H1 (cell line): ENCODE data around the gene CDC42EP4. TPM values are rescaled to one million over a fixed set of nuclear protein-coding genes. Genes with fewer than 3 reads are reported as not detected.

Experiments used
- CTCF ChIA-PET: fragments of 300-600 bp; sonication (Branson Sonifier 250); formaldehyde crosslinking; loops from one replicate; lab custom pipeline; 2021; ENCODE audit not compliant: partially characterized antibody; lab: Charles Lee
- POLR2A ChIA-PET: fragments of 300-600 bp; sonication (Branson Sonifier 250); formaldehyde crosslinking; loops from one replicate; lab custom pipeline; 2021; ENCODE audit warnings: inconsistent platforms; ENCODE audit not compliant: partially characterized antibody; lab: Charles Lee
- DNase-seq, 2 experiments: peaks; one replicate each; pipeline versions ENCODE4 v3.0.0 to v3.0.0-alpha.2; 2010 to 2022; ENCODE audit warnings: low spot score in 2 of 2, low read depth in 1 of 2, mixed read lengths in 1 of 2
- FAIRE-seq: peaks from 2 replicates; lab custom pipeline; 2011; peaks lifted over from hg19 to GRCh38; lab: Jason Lieb, UNC
- H2AFZ ChIP-seq: 2 replicates; pipeline ENCODE4 v1.8.1; 2012; ENCODE audit warnings: low read length, inconsistent platforms
- H2AK5ac ChIP-seq: 2 replicates; pipeline ENCODE4 v1.6.1; 2013; ENCODE audit warnings: low read depth, low read length
- H2BK120ac ChIP-seq: replicated peaks from 2 replicates; pipeline ENCODE3; 2013; ENCODE audit warnings: low read depth, low read length, inconsistent platforms
- H2BK12ac ChIP-seq: 2 replicates; pipeline ENCODE4 v1.6.1; 2013; ENCODE audit warnings: low read depth, low read length
- H2BK15ac ChIP-seq: 2 replicates; pipeline ENCODE4 v1.6.1; 2013; ENCODE audit warnings: low read length
- H2BK20ac ChIP-seq: 2 replicates; pipeline ENCODE4 v1.6.1; 2013; ENCODE audit warnings: low read length
- H2BK5ac ChIP-seq: 2 replicates; pipeline ENCODE4 v1.6.1; 2013; ENCODE audit warnings: low read depth, low read length
- H3K14ac ChIP-seq: 2 replicates; pipeline ENCODE4 v1.6.1; 2013; ENCODE audit warnings: inconsistent platforms; ENCODE audit not compliant: insufficient read length
- H3K18ac ChIP-seq: 2 replicates; pipeline ENCODE4 v1.6.1; 2013; ENCODE audit warnings: low read length; ENCODE audit errors: extremely low read depth
- H3K23ac ChIP-seq: 2 replicates; pipeline ENCODE4 v1.6.1; 2013; ENCODE audit warnings: inconsistent platforms; ENCODE audit not compliant: insufficient read length
- H3K23me2 ChIP-seq: 2 replicates; pipeline ENCODE4 v1.6.1; 2013; ENCODE audit warnings: low read depth, low read length
- H3K27ac ChIP-seq: 2 replicates; pipeline ENCODE4 v1.6.1; 2011; ENCODE audit warnings: low read depth, low read length, inconsistent platforms
- H3K27me3 ChIP-seq, 4 experiments: replicated peaks in 1 of 4; 1 replicate in 1 of 4; 2 replicates in 3 of 4; pipeline versions ENCODE4 v1.6.1 to v1.8.1; 2011 to 2013; ENCODE audit warnings: low read length in 3 of 4, mild to moderate bottlenecking in 3 of 4, inconsistent platforms in 2 of 4, mixed read lengths in 2 of 4, moderate library complexity in 1 of 4; ENCODE audit not compliant: control insufficient read depth in 3 of 4, insufficient read depth in 3 of 4; ENCODE audit errors: extremely low read depth in 1 of 4
- H3K36me3 ChIP-seq, 4 experiments: 2 replicates each; pipeline versions ENCODE4 v1.6.1 to v1.8.1; 2011 to 2013; ENCODE audit warnings: mild to moderate bottlenecking in 4 of 4, low read length in 3 of 4, moderate library complexity in 2 of 4, control low read depth in 1 of 4, inconsistent platforms in 1 of 4; ENCODE audit not compliant: insufficient read depth in 4 of 4, control insufficient read depth in 2 of 4
- H3K4ac ChIP-seq: replicated peaks from 2 replicates; pipeline ENCODE3; 2013; ENCODE audit warnings: low read length, low read depth, mixed read lengths, inconsistent platforms; ENCODE audit not compliant: insufficient read length
- H3K4me1 ChIP-seq, 4 experiments: replicated peaks in 1 of 4; 1 replicate in 1 of 4; 2 replicates in 3 of 4; pipeline versions ENCODE4 v1.6.1 to v1.8.1; 2011 to 2013; ENCODE audit warnings: low read length in 3 of 4, inconsistent platforms in 2 of 4, mixed read lengths in 1 of 4; ENCODE audit not compliant: insufficient read depth in 4 of 4, control insufficient read depth in 3 of 4
- H3K4me2 ChIP-seq, 2 experiments: 2 replicates each; pipeline versions ENCODE4 v1.6.1 to v1.8.1; 2011 to 2013; ENCODE audit warnings: low read depth in 2 of 2, low read length in 2 of 2, control low read depth in 1 of 2, inconsistent platforms in 1 of 2, mild to moderate bottlenecking in 1 of 2; ENCODE audit not compliant: insufficient read depth in 1 of 2
- H3K4me3 ChIP-seq, 4 experiments: fragments of 200-600, 300-600 bp in 1 of 4; sonication (generic), shearing (Covaris generic), sonication (Bioruptor Twin) in 1 of 4; 2 replicates each; pipeline versions ENCODE4 v1.5.1 to v1.8.1; 2011 to 2016; ENCODE audit warnings: low read length in 4 of 4, low read depth in 3 of 4, control low read depth in 2 of 4, inconsistent platforms in 2 of 4, mild to moderate bottlenecking in 2 of 4, mixed read lengths in 1 of 4, moderate library complexity in 1 of 4; ENCODE audit not compliant: insufficient read depth in 2 of 4; ENCODE audit errors: extremely low read depth in 1 of 4
- H3K56ac ChIP-seq: replicated peaks from 2 replicates; pipeline ENCODE3; 2013; ENCODE audit warnings: low read depth, mild to moderate bottlenecking, mixed read lengths, low read length, inconsistent platforms; ENCODE audit not compliant: insufficient read length
- H3K79me1 ChIP-seq: 2 replicates; pipeline ENCODE4 v1.6.1; 2013; ENCODE audit warnings: low read depth, low read length, control low read depth
- H3K79me2 ChIP-seq, 2 experiments: 2 replicates each; pipeline versions ENCODE4 v1.6.1 to v1.8.1; 2012 to 2013; ENCODE audit warnings: low read length in 2 of 2, mild to moderate bottlenecking in 2 of 2, inconsistent platforms in 1 of 2; ENCODE audit not compliant: insufficient read depth in 2 of 2, control insufficient read depth in 1 of 2
- H3K9ac ChIP-seq, 4 experiments: replicated peaks in 1 of 4; 1 replicate in 1 of 4; 2 replicates in 3 of 4; pipeline versions ENCODE4 v1.6.1 to v1.8.1; 2011 to 2013; ENCODE audit warnings: low read depth in 3 of 4, low read length in 3 of 4, control low read depth in 2 of 4, mild to moderate bottlenecking in 2 of 4, moderate library complexity in 2 of 4, inconsistent platforms in 1 of 4; ENCODE audit errors: extremely low read depth in 1 of 4
- H3K9me3 ChIP-seq, 2 experiments: 2 replicates each; pipeline versions ENCODE4 v1.6.1 to v1.8.1; 2012 to 2013; ENCODE audit warnings: mild to moderate bottlenecking in 2 of 2, moderate library complexity in 2 of 2, control low read depth in 1 of 2, inconsistent platforms in 1 of 2, low read depth in 1 of 2, low read length in 1 of 2, mixed read lengths in 1 of 2; ENCODE audit not compliant: insufficient read depth in 2 of 2
- H4K20me1 ChIP-seq, 2 experiments: replicated peaks in 1 of 2; 2 replicates each; pipeline versions ENCODE3 to v1.8.1; 2011 to 2013; ENCODE audit warnings: inconsistent platforms in 2 of 2, low read length in 2 of 2, mild to moderate bottlenecking in 1 of 2; ENCODE audit not compliant: insufficient read depth in 2 of 2, control insufficient read depth in 1 of 2
- H4K5ac ChIP-seq: 2 replicates; pipeline ENCODE4 v1.6.1; 2013; ENCODE audit warnings: low read length, low read depth, mixed read lengths, inconsistent platforms; ENCODE audit not compliant: insufficient read length
- H4K8ac ChIP-seq: 2 replicates; pipeline ENCODE4 v1.8.0; 2013; ENCODE audit warnings: mild to moderate bottlenecking, moderate library complexity, low read length, inconsistent platforms; ENCODE audit not compliant: insufficient read depth; ENCODE audit errors: extremely low read depth
- H4K91ac ChIP-seq: replicated peaks from 2 replicates; pipeline ENCODE3; 2013; ENCODE audit warnings: low read length, mixed read lengths, inconsistent platforms; ENCODE audit not compliant: insufficient read length
- SP1 ChIP-seq: IDR thresholded peaks from 2 replicates; pipeline ENCODE4 v1.6.1; 2011; ENCODE audit warnings: low read depth, low read length
- TCF12 ChIP-seq: IDR thresholded peaks from 2 replicates; pipeline ENCODE4 v1.6.1; 2011; ENCODE audit warnings: low read depth, mild to moderate bottlenecking, low read length
- WGBS, 2 experiments: shearing (Covaris generic) in 1 of 2; methylation state at CpG; one replicate each; pipeline versions ENCODE4 v1.1.6 to v1.1.7; 2013 to 2015; ENCODE audit warnings: low lambda C conversion rate in 2 of 2, mixed read lengths in 2 of 2, inconsistent platforms in 1 of 2, low coverage in 1 of 2, missing lambda C conversion rate in 1 of 2; ENCODE audit not compliant: insufficient replicate concordance in 2 of 2, insufficient coverage in 1 of 2, insufficient read length in 1 of 2; ENCODE audit errors: extremely low coverage in 1 of 2, missing lambda C conversion rate in 1 of 2; 5-methylcytosine and 5-hydroxymethylcytosine counted together
- long read RNA-seq, 2 experiments: library from RNA in 1 of 2; library from capped mRNA in 1 of 2; stranded (forward); transcript quantifications; one replicate each; pipeline ENCODE4 v2.0.0, GENCODE V29; 2021; ENCODE audit warnings: inconsistent platforms in 1 of 2
- polyA minus RNA-seq, 3 experiments: library from RNA; depleted of rRNA, polyadenylated mRNA; stranded (reverse); fragments of >200 nt; gene quantifications; 1 replicate in 2 of 3; 2 replicates in 1 of 3; pipeline ENCODE4 v1.2.3, GENCODE V29; 2011
- polyA plus RNA-seq, 7 experiments: library from polyadenylated mRNA; depleted of rRNA in 3 of 7; stranded (reverse) in 5 of 7; unstranded in 2 of 7; fragments of >200 nt in 5 of 7; fragments of 200-250 nt in 2 of 7; gene quantifications; 1 replicate in 5 of 7; 2 replicates in 1 of 7; 4 replicates in 1 of 7; pipeline versions ENCODE4 v1.2.1 to v1.2.3, GENCODE V29; 2011 to 2013; ENCODE audit warnings: missing spikeins in 2 of 7, mixed read lengths in 2 of 7
- total RNA-seq: library from RNA; stranded (reverse); fragmentation: NEBNext Ultra II Directional; extraction: Animal tissue kit (Norgen Biotek cat#: 25700); gene quantifications from 2 replicates; pipeline ENCODE4 v1.2.1, GENCODE V29; 2021
- TF ChIP-seq, protein P1 (sequence below): IDR thresholded peaks from 2 replicates; pipeline ENCODE4 v1.6.1; 2011; ENCODE audit warnings: low read depth, mild to moderate bottlenecking, low read length; ENCODE audit not compliant: insufficient read depth
- TF ChIP-seq, protein P2 (sequence below), 3 experiments: IDR thresholded peaks; 1 replicate in 2 of 3; 2 replicates in 1 of 3; pipeline versions ENCODE4 v1.5.1 to v1.6.1; 2011; ENCODE audit warnings: low read length in 3 of 3, mild to moderate bottlenecking in 3 of 3, inconsistent platforms in 2 of 3, low read depth in 1 of 3, moderate library complexity in 1 of 3; ENCODE audit not compliant: insufficient read depth in 1 of 3; ENCODE audit errors: control extremely low read depth in 1 of 3

CDC42EP4 gene
- total RNA-seq (12.6 and 13.1 TPM in 2 replicates), polyA plus RNA-seq (2011; rRNA removed) (8.8 and 13.9 TPM in 2 replicates), polyA minus RNA-seq (2011; rRNA and poly(A)+ RNA removed) (10.9 and 12.7 TPM in 2 replicates)
- polyA plus RNA-seq (2011; cell fraction: cytosol; rRNA removed) = 10.7 TPM
- polyA plus RNA-seq (2011; cell fraction: nucleus; rRNA removed) = 12.2 TPM
- 8.2 to 11.6 TPM (median 10.3 TPM) in 4 replicates for polyA plus RNA-seq (2012, experiment 1 of 2)
- polyA plus RNA-seq (2012, experiment 2 of 2) = 11.4 TPM
- polyA plus RNA-seq (2013, experiment 1 of 2) = 6.2 TPM
- 6.5 TPM for polyA plus RNA-seq (2013, experiment 2 of 2)
- 13.9 TPM for polyA minus RNA-seq (2011; cell fraction: cytosol; rRNA and poly(A)+ RNA removed)
- polyA minus RNA-seq (2011; cell fraction: nucleus; rRNA and poly(A)+ RNA removed) = 19.5 TPM
- long read RNA-seq, experiment 1, partial matches to known transcripts = 0 of 11 reads
- long read RNA-seq, experiment 1, other reads (novel, unspliced or antisense) = 10 of 11 reads
- long read RNA-seq, experiment 2, partial matches to known transcripts = 0 of 2 reads
- long read RNA-seq, experiment 2, other reads (novel, unspliced or antisense) = 2 of 2 reads

DNA sequence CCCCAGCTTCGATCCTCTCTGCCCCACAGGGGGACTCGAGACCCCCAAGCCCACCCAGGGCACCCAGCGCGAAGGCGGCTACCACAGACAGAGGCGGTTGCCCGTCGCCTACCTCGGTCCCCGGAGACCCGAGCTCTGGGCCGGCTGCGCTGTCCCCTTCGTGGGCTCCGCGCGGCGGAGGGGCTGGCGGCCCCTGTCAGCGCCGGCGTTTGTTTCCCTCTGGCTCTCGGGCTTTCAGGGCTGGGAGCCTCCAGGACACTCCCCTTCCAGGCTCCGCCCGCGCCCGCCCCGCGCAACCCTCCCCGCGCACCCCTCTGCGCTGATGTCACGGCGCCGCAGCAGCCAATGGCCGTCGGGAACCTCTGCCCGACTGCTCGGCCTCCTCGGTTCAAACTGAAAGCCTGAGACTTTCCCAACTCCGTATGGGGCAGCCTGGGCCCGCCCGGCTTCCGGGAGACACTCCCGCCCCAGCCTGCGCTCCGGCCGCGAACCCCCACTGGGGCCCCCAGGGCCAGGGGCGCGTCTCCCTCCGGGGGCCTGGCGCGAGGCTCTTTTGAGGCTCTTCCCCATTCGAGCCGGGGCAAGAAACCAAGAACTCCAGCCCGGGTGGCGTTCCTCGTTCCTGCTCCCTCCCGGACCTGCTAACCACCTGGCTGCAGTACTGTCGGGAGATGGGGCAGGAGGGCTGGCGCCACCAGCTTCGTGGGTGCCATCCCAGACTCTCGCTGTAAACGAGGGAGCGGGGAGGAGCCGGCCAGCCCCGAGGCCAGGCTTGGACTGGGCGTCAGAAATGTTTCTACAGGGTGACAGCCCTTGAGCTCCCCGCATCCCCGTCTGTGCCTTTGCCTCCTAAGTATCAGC is at the start of gene CDC42EP4:
Gene CDC42EP4 (minus strand): TSS at position 221 of the 861 bp plus-strand sequence. CDS start 25,501 bp downstream, outside the sequence.
- H4K8ac ChIP-seq = peak within 1 kb of the TSS; percentile 71
- peak within 1 kb of the TSS; percentile 78 to 92 (median 82) for H3K4me3 ChIP-seq
- peaks cover 2 to 24% (median 20%) of the 10 kb centered on the region in 4 experiments for H3K4me1 ChIP-seq
- H3K36me3 ChIP-seq = no peaks in the 10 kb centered on the region
- peaks cover 0 to 14% of the 10 kb centered on the region in 2 experiments; a peak in 1 of 4 replicates for H3K79me2 ChIP-seq
- H3K4ac ChIP-seq = peak within 1 kb of the TSS; percentile 75
- no peak within 1 kb of the TSS for H2BK20ac ChIP-seq
- H2AK5ac ChIP-seq = no peak within 1 kb of the TSS
- peak within 1 kb of the TSS; percentile 61; the same call in 1 of the 2 replicates for H2BK15ac ChIP-seq
- no peaks in the 10 kb centered on the region for H3K9me3 ChIP-seq
- peak in 1 of 2 experiments; percentile 96 for DNase-seq
- H2BK120ac ChIP-seq = no peak within 1 kb of the TSS
- peak within 1 kb of the TSS; percentile 65 for H4K5ac ChIP-seq
- ChIA-PET POLR2A (interaction anchor here (1.1 to 6.6 kb wide), 8 partner anchors 10 to 62 kb away, joined by 3 to 49 read pairs (median 5); no protein-coding TSS in a partner anchor), CTCF (interaction anchor here (0.6 to 8.5 kb wide), 21 partner anchors 9 to 289 kb away, joined by 3 to 53 read pairs (median 6); partner anchors contain the start of gene CPSF4L)
- H3K9ac ChIP-seq = peak within 1 kb of the TSS; percentile 34 to 73 (median 42); a peak in 3 of 7 replicates
- H2BK12ac ChIP-seq = peak within 1 kb of the TSS; percentile 61; the same call in 1 of the 2 replicates
- peaks cover 0 to 1% of the 10 kb centered on the region in 2 experiments for H4K20me1 ChIP-seq
- no peak for FAIRE-seq
- no peak within 1 kb of the TSS for H3K27ac ChIP-seq
- no peak within 1 kb of the TSS for H3K23ac ChIP-seq
- peak within 1 kb of the TSS; percentile 93 for H3K4me2 ChIP-seq
- H3K23me2 ChIP-seq = peaks cover 16% of the 10 kb centered on the region; the same call in 1 of the 2 replicates
- H3K79me1 ChIP-seq = no peaks in the 10 kb centered on the region; the same call in none of the 2 replicates
- peak within 1 kb of the TSS; percentile 5 for H3K18ac ChIP-seq
- 4% methylated on average over 53 of the region's 71 CpGs; no CpG with 5 or more reads in 1 of the 2 experiments for WGBS, 2 experiments
- H3K27me3 ChIP-seq = peaks cover 0 to 10% (median 5%) of the 10 kb centered on the region in 4 experiments; a peak in 3 of 7 replicates
- no peak within 1 kb of the TSS for H3K14ac ChIP-seq
- 0 out of 2 replicates have a peak within 1 kb of the TSS, but pooled peaks have one; percentile 42 for H2AFZ ChIP-seq
- peak within 1 kb of the TSS; percentile 12 for H3K56ac ChIP-seq
- H2BK5ac ChIP-seq = no peak within 1 kb of the TSS; the same call in 1 of the 2 replicates
- H4K91ac ChIP-seq = peak within 1 kb of the TSS; percentile 79
- TF ChIP-seq, protein P1, sequence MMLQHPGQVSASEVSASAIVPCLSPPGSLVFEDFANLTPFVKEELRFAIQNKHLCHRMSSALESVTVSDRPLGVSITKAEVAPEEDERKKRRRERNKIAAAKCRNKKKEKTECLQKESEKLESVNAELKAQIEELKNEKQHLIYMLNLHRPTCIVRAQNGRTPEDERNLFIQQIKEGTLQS = no peak
- TF ChIP-seq SP1 (no peak), TCF12 (no peak)
- TF ChIP-seq, protein P2, sequence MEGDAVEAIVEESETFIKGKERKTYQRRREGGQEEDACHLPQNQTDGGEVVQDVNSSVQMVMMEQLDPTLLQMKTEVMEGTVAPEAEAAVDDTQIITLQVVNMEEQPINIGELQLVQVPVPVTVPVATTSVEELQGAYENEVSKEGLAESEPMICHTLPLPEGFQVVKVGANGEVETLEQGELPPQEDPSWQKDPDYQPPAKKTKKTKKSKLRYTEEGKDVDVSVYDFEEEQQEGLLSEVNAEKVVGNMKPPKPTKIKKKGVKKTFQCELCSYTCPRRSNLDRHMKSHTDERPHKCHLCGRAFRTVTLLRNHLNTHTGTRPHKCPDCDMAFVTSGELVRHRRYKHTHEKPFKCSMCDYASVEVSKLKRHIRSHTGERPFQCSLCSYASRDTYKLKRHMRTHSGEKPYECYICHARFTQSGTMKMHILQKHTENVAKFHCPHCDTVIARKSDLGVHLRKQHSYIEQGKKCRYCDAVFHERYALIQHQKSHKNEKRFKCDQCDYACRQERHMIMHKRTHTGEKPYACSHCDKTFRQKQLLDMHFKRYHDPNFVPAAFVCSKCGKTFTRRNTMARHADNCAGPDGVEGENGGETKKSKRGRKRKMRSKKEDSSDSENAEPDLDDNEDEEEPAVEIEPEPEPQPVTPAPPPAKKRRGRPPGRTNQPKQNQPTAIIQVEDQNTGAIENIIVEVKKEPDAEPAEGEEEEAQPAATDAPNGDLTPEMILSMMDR (IDR thresholded peaks at IDR 0.05; ENCODE audit: control extremely low read depth in 1 of 3, insufficient read depth in 1 of 3, low read depth in 1 of 3, low read length in 3 of 3) = no peak
